Activated CD4-positive, alpha-beta T cell treated with anti-CD3 and anti-CD28 coated beads, Interleukin-2, amount 10 ng/mL, durations not matched to agents 24 days and 14 days (primary cell): ENCODE data around the gene TLDC2. TPM values are rescaled to one million over a fixed set of nuclear protein-coding genes. Genes with fewer than 3 reads are reported as not detected.
"Not testable (repeated sequence)": the region's sequence is repeated elsewhere in the genome, so short reads cannot be mapped to it uniquely, and the experiment has no call there.

Source experiments
- DNase-seq: peaks from one replicate; pipeline ENCODE4 v3.0.0; 2022
- H3K27ac Mint-ChIP-seq: one replicate; pipeline ENCODE4 v1.8.0; 2022; ENCODE audit warnings: mild to moderate bottlenecking, mixed read lengths
- H3K27me3 Mint-ChIP-seq: one replicate; pipeline ENCODE4 v1.8.0; 2022; ENCODE audit warnings: mixed read lengths
- H3K36me3 Mint-ChIP-seq: one replicate; pipeline ENCODE4 v1.8.0; 2022; ENCODE audit warnings: low read depth, mild to moderate bottlenecking, mixed read lengths
- H3K4me1 Mint-ChIP-seq: one replicate; pipeline ENCODE4 v1.8.0; 2021; ENCODE audit warnings: mixed read lengths
- H3K4me3 Mint-ChIP-seq: one replicate; pipeline ENCODE4 v1.8.0; 2022; ENCODE audit warnings: mild to moderate bottlenecking, moderate library complexity, mixed read lengths
- H3K9me3 Mint-ChIP-seq: one replicate; pipeline ENCODE4 v1.8.0; 2021; ENCODE audit warnings: mixed read lengths
- intact Hi-C: fragments of 100-400 bp; cut with micrococcal nuclease; formaldehyde crosslinking; loops from one replicate; pipeline ENCODE4 v1.15.1; 2023
- total RNA-seq: library from RNA; stranded (reverse); gene quantifications from 2 replicates; pipeline ENCODE4 v1.2.3, GENCODE V29; 2022

TLDC2 gene
- total RNA-seq = not detected in 2 replicates

GRCh38 chr20:36875702-36876472, at the start of gene TLDC2:
Gene TLDC2 (plus strand): TSS chr20:36876138. CDS start chr20:36876175, 37 bp downstream.
- no peaks in the 10 kb centered on the region for H3K27me3 Mint-ChIP-seq

GRCh38 chr20:36826554-36827244, 49.2 kb upstream of the TLDC2 start:
- Mint-ChIP-seq H3K4me3 (no peak overlapping the region), H3K27ac (no peak overlapping the region), H3K36me3 (no peaks in the 10 kb centered on the region), H3K4me1 (peaks cover 19% of the 10 kb centered on the region), H3K27me3 (no peaks in the 10 kb centered on the region), H3K9me3 (no peaks in the 10 kb centered on the region)
- DNase-seq = no peak
- intact Hi-C loops = no loop called here

More at GRCh38 chr20:36875702-36876472, at the start of gene TLDC2:
- no peak within 1 kb of the TSS for H3K4me3 Mint-ChIP-seq
- no peaks in the 10 kb centered on the region for H3K4me1 Mint-ChIP-seq
- intact Hi-C loops = no loop called here
- no peaks in the 10 kb centered on the region for H3K36me3 Mint-ChIP-seq
- H3K27ac Mint-ChIP-seq = no peak within 1 kb of the TSS
- no peak for DNase-seq
- no peaks in the 10 kb centered on the region for H3K9me3 Mint-ChIP-seq

GRCh38 chr20:36827541-36828279, 48.2 kb upstream of the TLDC2 start:
- peak overlapping the region; percentile 28 for H3K4me3 Mint-ChIP-seq
- peak; percentile 77 for DNase-seq
- no peaks in the 10 kb centered on the region for H3K27me3 Mint-ChIP-seq
- no peaks in the 10 kb centered on the region for H3K9me3 Mint-ChIP-seq
- intact Hi-C loops = no loop called here
- peak overlapping the region; percentile 69 for H3K27ac Mint-ChIP-seq
- H3K36me3 Mint-ChIP-seq = no peaks in the 10 kb centered on the region
- H3K4me1 Mint-ChIP-seq = peaks cover 22% of the 10 kb centered on the region

GRCh38 chr20:36830791-36831691, 44.9 kb upstream of the TLDC2 start:
- H3K4me3 Mint-ChIP-seq = no peak overlapping the region
- intact Hi-C loops = no loop called here
- DNase-seq = no peak
- H3K27ac Mint-ChIP-seq = no peak overlapping the region
- H3K36me3 Mint-ChIP-seq = no peaks in the 10 kb centered on the region
- H3K27me3 Mint-ChIP-seq = no peaks in the 10 kb centered on the region
- H3K4me1 Mint-ChIP-seq = peaks cover 28% of the 10 kb centered on the region
- H3K9me3 Mint-ChIP-seq = no peaks in the 10 kb centered on the region

GRCh38 chr20:36832791-36833190, 43.1 kb upstream of the TLDC2 start:
- Mint-ChIP-seq H3K4me1 (peaks cover 26% of the 10 kb centered on the region), H3K9me3 (no peaks in the 10 kb centered on the region), H3K4me3 (no peak overlapping the region), H3K27ac (no peak overlapping the region), H3K27me3 (no peaks in the 10 kb centered on the region), H3K36me3 (no peaks in the 10 kb centered on the region)
- intact Hi-C loops = no loop called here
- DNase-seq = no peak

- Mint-ChIP-seq H3K4me1 (peaks cover 22% of the 10 kb centered on the region), H3K36me3 (no peaks in the 10 kb centered on the region), H3K9me3 (no peaks in the 10 kb centered on the region), H3K27me3 (no peaks in the 10 kb centered on the region), H3K4me3 (no peak overlapping the region), H3K27ac (no peak overlapping the region)
- intact Hi-C loops = no loop called here
- no peak for DNase-seq
Measured at GRCh38 chr20:36833275-36834020, 42.5 kb upstream of the TLDC2 start.

- peaks cover 19% of the 10 kb centered on the region for H3K4me1 Mint-ChIP-seq
- DNase-seq = no peak
- intact Hi-C loops = no loop called here
- H3K27me3 Mint-ChIP-seq = no peaks in the 10 kb centered on the region
- peak overlapping the region; percentile 91 for H3K27ac Mint-ChIP-seq
- no peaks in the 10 kb centered on the region for H3K36me3 Mint-ChIP-seq
- H3K4me3 Mint-ChIP-seq = peak overlapping the region; percentile 88
- H3K9me3 Mint-ChIP-seq = no peaks in the 10 kb centered on the region
Measured at GRCh38 chr20:36835025-36835424, 40.9 kb upstream of the TLDC2 start.

GRCh38 chr20:36835453-36836198, 40.3 kb upstream of the TLDC2 start:
- Mint-ChIP-seq H3K27me3 (no peaks in the 10 kb centered on the region), H3K9me3 (no peaks in the 10 kb centered on the region), H3K36me3 (no peaks in the 10 kb centered on the region), H3K4me3 (peak overlapping the region; percentile 88), H3K4me1 (peaks cover 19% of the 10 kb centered on the region), H3K27ac (peak overlapping the region; percentile 91)
- DNase-seq = peak; percentile 96
- intact Hi-C loops = loop anchor here (1.0 to 2.0 kb wide), 2 partner anchors 21 to 52 kb away; no protein-coding TSS in a partner anchor

- Mint-ChIP-seq H3K9me3 (no peaks in the 10 kb centered on the region), H3K4me3 (peak overlapping the region; percentile 74), H3K4me1 (peaks cover 20% of the 10 kb centered on the region), H3K36me3 (no peaks in the 10 kb centered on the region), H3K27me3 (no peaks in the 10 kb centered on the region), H3K27ac (peak overlapping the region; percentile 83)
- peak; percentile 88 for DNase-seq
- intact Hi-C loops = loop anchor here (1.0 to 2.0 kb wide), 2 partner anchors 20 to 51 kb away; no protein-coding TSS in a partner anchor
Measured at GRCh38 chr20:36836591-36837269, 39.2 kb upstream of the TLDC2 start.

- peaks cover 27% of the 10 kb centered on the region for H3K4me1 Mint-ChIP-seq
- H3K27ac Mint-ChIP-seq, H3K27me3 Mint-ChIP-seq, DNase-seq, H3K36me3 Mint-ChIP-seq, H3K9me3 Mint-ChIP-seq, H3K4me3 Mint-ChIP-seq, intact Hi-C loops: not testable (repeated sequence)
Measured at GRCh38 chr20:36838376-36838775, 37.6 kb upstream of the TLDC2 start.

GRCh38 chr20:36839150-36839549, 36.8 kb upstream of the TLDC2 start:
- intact Hi-C loops = no loop called here
- no peak overlapping the region for H3K4me3 Mint-ChIP-seq

GRCh38 chr20:36841030-36841429, 34.9 kb upstream of the TLDC2 start:
- intact Hi-C loops, H3K36me3 Mint-ChIP-seq, H3K9me3 Mint-ChIP-seq, H3K27me3 Mint-ChIP-seq, DNase-seq: not testable (repeated sequence)
- Mint-ChIP-seq H3K27ac (peak overlapping the region; percentile 77), H3K4me3 (peak overlapping the region; percentile 25), H3K4me1 (peaks cover 25% of the 10 kb centered on the region)

More at GRCh38 chr20:36839150-36839549, 36.8 kb upstream of the TLDC2 start:
- no peak for DNase-seq
- Mint-ChIP-seq H3K27me3 (no peaks in the 10 kb centered on the region), H3K36me3 (no peaks in the 10 kb centered on the region), H3K9me3 (no peaks in the 10 kb centered on the region), H3K4me1 (peaks cover 31% of the 10 kb centered on the region), H3K27ac (no peak overlapping the region)
